Suprapubic skin (tissue), 4 donors: Measurements from ENCODE around the gene WNT9A. TPM values are rescaled to one million over a fixed set of nuclear protein-coding genes. Genes with fewer than 3 reads are reported as not detected.

Experiments used
- DNase-seq, 2 donors: peaks; one replicate each; pipeline ENCODE4 v3.0.0-alpha.2; 2019; ENCODE audit warnings: low spot score in 2 of 2
- H3K27ac ChIP-seq: fragments of 200-600 bp; sonication (generic); one replicate; pipeline ENCODE4 v1.5.1; 2019
- H3K27me3 ChIP-seq: fragments of 200-600 bp; sonication (generic); one replicate; pipeline ENCODE4 v1.5.1; 2019
- H3K36me3 ChIP-seq: fragments of 200-600 bp; sonication (generic); one replicate; pipeline ENCODE4 v1.5.1; 2019
- H3K4me1 ChIP-seq: fragments of 200-600 bp; sonication (generic); one replicate; pipeline ENCODE4 v1.5.1; 2019
- H3K4me3 ChIP-seq: fragments of 200-600 bp; sonication (generic); one replicate; pipeline ENCODE4 v1.5.1; 2019; ENCODE audit warnings: mild to moderate bottlenecking
- H3K9me3 ChIP-seq: fragments of 200-600 bp; sonication (generic); one replicate; pipeline ENCODE4 v1.5.1; 2019
- EP300 ChIP-seq: sonication (generic); formaldehyde crosslinking; IDR thresholded peaks from one replicate; pipeline ENCODE4 v1.6.1; 2017; ENCODE audit warnings: antibody characterized with exemption
- POLR2A ChIP-seq, 2 donors: fragments of 450-650 bp; IDR thresholded peaks; one replicate each; pipeline ENCODE4 v1.6.1; 2017; ENCODE audit warnings: antibody characterized with exemption in 2 of 2, mild to moderate bottlenecking in 2 of 2, moderate library complexity in 2 of 2
- POLR2AphosphoS5 ChIP-seq, 3 donors: sonication (generic); formaldehyde crosslinking; IDR thresholded peaks; one replicate each; pipeline ENCODE4 v1.6.1; 2017; ENCODE audit warnings: antibody characterized with exemption in 3 of 3
- WGBS: methylation state at CpG from one replicate; pipeline ENCODE4 v1.1.5; 2018; 5-methylcytosine and 5-hydroxymethylcytosine counted together
- total RNA-seq, 4 donors: library from RNA; depleted of rRNA; stranded (reverse); fragments of >200 nt; gene quantifications; one replicate each; pipeline ENCODE4 v1.1.0, GENCODE V29; 2016
- TF ChIP-seq, protein P1 (sequence below), 2 donors: fragments of 200-600 bp in 1 of 2; fragments of 450-650 bp in 1 of 2; sonication (generic) in 1 of 2; IDR thresholded peaks; one replicate each; pipeline ENCODE4 v1.5.1; 2016 to 2019; ENCODE audit warnings: antibody characterized with exemption in 2 of 2, mild to moderate bottlenecking in 1 of 2, moderate library complexity in 1 of 2

Gene WNT9A
- total RNA-seq, 4 donors from 2014 or later: 0.85 to 2.6 (median 1.1) TPM

DNA sequence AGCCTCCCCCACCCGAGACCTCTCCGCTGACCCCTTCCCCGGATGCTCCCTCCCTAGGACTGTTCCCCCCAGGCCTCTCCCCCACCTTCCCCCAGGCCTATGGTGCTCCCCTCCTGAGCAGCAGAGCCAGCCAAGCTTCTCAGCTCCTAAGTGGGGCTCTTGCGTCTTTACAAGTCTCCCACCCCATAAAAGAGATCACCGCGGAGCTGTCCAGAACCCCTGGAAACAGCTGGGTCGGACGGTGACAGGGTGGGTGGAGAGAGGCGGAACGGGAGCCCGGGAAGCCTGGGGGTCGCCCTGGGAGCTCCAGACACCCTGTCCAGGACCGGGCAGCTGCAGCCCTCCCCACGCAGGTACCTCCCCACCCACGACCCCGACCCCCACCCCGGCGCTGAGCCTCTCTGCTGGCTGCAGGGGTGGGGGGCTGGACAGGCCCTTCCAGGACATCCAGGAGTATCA is 61.2 kb downstream of the WNT9A start:
- TF ChIP-seq POLR2A (IDR thresholded peaks at IDR 0.05) (no peak), EP300 (no peak), POLR2AphosphoS5 (IDR thresholded peaks at IDR 0.05) (no peak)
- TF ChIP-seq, protein P1, sequence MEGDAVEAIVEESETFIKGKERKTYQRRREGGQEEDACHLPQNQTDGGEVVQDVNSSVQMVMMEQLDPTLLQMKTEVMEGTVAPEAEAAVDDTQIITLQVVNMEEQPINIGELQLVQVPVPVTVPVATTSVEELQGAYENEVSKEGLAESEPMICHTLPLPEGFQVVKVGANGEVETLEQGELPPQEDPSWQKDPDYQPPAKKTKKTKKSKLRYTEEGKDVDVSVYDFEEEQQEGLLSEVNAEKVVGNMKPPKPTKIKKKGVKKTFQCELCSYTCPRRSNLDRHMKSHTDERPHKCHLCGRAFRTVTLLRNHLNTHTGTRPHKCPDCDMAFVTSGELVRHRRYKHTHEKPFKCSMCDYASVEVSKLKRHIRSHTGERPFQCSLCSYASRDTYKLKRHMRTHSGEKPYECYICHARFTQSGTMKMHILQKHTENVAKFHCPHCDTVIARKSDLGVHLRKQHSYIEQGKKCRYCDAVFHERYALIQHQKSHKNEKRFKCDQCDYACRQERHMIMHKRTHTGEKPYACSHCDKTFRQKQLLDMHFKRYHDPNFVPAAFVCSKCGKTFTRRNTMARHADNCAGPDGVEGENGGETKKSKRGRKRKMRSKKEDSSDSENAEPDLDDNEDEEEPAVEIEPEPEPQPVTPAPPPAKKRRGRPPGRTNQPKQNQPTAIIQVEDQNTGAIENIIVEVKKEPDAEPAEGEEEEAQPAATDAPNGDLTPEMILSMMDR (IDR thresholded peaks at IDR 0.05): no peak
- DNase-seq: peak in 1 of 2 donors; percentile 76
- Histone ChIP-seq H3K27me3 (no peaks in the 10 kb centered on the region), H3K9me3 (no peaks in the 10 kb centered on the region), H3K36me3 (no peaks in the 10 kb centered on the region), H3K27ac (peak overlapping the region; percentile 82), H3K4me1 (peaks cover 28% of the 10 kb centered on the region), H3K4me3 (peak overlapping the region; percentile 50)
- WGBS: 27% methylated on average over 15 of the region's 18 CpGs

DNA sequence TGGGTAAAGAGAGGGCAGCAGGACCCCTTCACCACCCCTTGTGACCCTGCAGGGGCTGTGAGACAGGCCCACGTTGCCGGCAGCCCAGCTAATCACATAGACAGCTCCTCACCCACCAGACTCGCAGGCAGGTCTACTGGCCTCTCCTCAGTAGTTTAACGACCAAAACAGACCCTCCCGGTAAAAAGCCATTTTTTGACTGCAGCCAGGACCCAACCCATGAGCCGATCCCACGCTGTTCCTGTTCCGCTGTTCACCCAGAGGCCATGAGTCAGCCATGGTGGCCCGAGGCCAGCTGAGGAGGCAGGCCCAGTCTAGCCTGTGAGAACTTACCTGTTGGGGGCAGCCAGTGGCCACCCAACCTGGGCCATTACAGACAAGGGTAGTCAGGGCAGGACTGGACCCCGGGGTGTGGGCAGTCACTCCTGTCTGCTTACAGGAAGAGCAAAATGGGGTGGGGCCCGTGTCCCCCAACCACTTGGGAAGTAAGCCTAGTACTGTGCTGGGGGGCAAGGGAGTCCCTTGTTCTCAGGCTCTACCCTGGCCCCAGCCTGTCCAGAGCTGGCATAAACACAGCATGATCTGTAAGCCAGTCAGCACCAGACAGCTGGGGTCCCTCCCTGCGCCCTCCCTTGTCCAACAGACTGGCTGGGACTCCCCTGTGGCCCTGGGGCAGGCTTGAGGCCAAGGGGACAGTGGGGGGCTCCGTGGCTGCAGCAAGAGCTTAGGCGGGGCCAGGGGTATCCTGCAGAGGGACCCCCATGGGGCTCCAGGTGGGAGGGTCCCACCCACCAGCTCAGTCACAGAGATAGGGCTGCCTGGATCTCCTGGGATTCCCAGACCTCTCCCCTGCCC is 61.9 kb downstream of the WNT9A start:
- no peaks in the 10 kb centered on the region for H3K9me3 ChIP-seq
- H3K4me1 ChIP-seq: peaks cover 28% of the 10 kb centered on the region
- TF ChIP-seq EP300: no peak
- TF ChIP-seq, protein P1 (IDR thresholded peaks at IDR 0.05): no peak
- TF ChIP-seq POLR2AphosphoS5 (IDR thresholded peaks at IDR 0.05): no peak
- TF ChIP-seq POLR2A (IDR thresholded peaks at IDR 0.05): no peak
- H3K27me3 ChIP-seq: no peaks in the 10 kb centered on the region
- DNase-seq: peak; percentile 78 to 84
- WGBS: 14% methylated on average over 5 of the region's 14 CpGs
- H3K27ac ChIP-seq: peak overlapping the region; percentile 82
- no peaks in the 10 kb centered on the region for H3K36me3 ChIP-seq
- peak overlapping the region; percentile 50 for H3K4me3 ChIP-seq

DNA sequence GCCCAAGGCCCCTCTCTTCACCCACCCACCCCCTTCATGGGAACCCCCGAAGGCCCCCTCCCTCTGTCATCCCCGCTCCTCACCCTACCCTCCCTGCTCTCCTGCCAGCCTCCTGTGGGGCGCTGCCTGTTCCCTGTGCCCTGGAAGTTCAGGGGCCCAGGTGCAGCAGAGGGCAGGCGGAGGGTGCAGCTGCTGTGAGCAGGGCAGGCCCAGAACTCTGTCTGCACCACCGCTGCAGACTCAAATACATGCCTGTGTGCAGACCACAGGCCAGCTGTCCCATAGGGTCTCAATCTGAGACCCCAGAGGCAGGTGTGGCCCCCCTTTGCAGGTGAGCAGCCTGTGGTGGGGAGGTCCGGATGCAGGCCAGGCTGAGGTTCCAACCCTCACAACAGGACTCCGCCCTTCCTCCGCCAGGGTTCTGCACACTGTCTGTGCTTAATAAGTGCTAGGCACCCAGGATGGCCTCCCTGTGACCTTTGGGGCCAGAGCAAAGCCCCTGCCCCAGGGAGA is 62.5 kb downstream of the WNT9A start:
- Histone ChIP-seq H3K4me1 (peaks cover 28% of the 10 kb centered on the region), H3K4me3 (no peak overlapping the region), H3K27me3 (no peaks in the 10 kb centered on the region), H3K27ac (peak overlapping the region; percentile 82), H3K9me3 (no peaks in the 10 kb centered on the region), H3K36me3 (no peaks in the 10 kb centered on the region)
- peak in 1 of 2 donors; percentile 63 for DNase-seq
- WGBS: 69% methylated on average over 8 of the region's 8 CpGs
- TF ChIP-seq POLR2AphosphoS5 (IDR thresholded peaks at IDR 0.05) (no peak), POLR2A (IDR thresholded peaks at IDR 0.05) (no peak), EP300 (no peak)
- TF ChIP-seq, protein P1 (IDR thresholded peaks at IDR 0.05): no peak

DNA sequence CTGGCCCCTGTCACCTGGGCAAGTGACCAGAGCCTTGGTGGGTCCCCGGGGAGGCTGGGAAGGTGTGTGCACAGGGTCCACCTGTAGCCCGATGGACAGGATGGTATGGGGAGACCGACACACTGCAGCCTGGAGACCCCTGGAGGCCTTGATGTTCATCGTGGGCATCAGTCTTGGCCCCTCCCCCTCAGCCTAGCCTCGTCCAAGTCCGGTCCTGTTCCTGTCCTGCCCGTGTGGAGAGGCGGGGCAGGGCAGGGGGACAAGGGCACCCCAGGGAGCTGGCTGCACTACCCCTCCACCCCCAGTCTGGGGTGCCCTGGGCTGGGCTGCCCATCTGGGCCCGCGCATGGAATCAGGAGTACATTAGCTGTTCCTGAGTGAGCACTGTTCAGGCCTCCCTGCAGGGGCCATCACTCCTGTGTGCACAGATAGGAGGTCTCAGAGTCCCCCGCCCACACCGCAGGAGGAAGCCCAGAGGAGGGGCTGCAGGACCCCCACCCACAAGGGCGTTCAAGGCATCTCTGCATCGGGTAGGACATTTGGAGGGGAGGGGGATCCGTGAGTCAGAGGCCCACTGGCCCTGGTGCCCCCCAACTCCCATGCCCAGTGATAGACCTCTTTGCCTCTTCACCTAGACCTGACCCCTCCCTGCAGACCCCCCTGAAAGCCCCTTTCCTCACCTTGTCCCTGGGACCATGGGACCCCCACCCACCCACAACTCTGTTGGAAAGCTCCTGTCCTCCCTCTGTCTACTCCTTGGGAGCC is 63.2 kb downstream of the WNT9A start:
- peak in 1 of 2 donors; percentile 61 for DNase-seq
- no peak overlapping the region for H3K4me3 ChIP-seq
- no peaks in the 10 kb centered on the region for H3K27me3 ChIP-seq
- TF ChIP-seq, protein P1 (IDR thresholded peaks at IDR 0.05): no peak
- no peak for TF ChIP-seq EP300
- TF ChIP-seq POLR2AphosphoS5 (IDR thresholded peaks at IDR 0.05): no peak
- no peaks in the 10 kb centered on the region for H3K9me3 ChIP-seq
- H3K4me1 ChIP-seq: peaks cover 28% of the 10 kb centered on the region
- WGBS: 91% methylated on average over 12 of the region's 15 CpGs
- H3K36me3 ChIP-seq: no peaks in the 10 kb centered on the region
- no peak overlapping the region for H3K27ac ChIP-seq
